MCF 10A (cell line): ENCODE data around the gene PRELID3B. TPM values are rescaled to one million over a fixed set of nuclear protein-coding genes. Genes with fewer than 3 reads are reported as not detected.
A peak's percentile ranks its signal among the peaks of the same experiment; 100 is the strongest.

Experiments
- BruUV-seq: library from RNA; stranded (reverse); fragments of 400-500 nt; replicated peaks from 2 replicates; lab custom pipeline; 2021; lab: Mats Ljungman, UMichigan
- CTCF ChIA-PET: fragments of 300-600 bp; sonication (Branson Sonifier 250); formaldehyde crosslinking; extraction: SDS; loops from one replicate; lab custom pipeline; 2021; ENCODE audit warnings: antibody characterized with exemption, inconsistent platforms; lab: Yijun Ruan, JAX
- POLR2A ChIA-PET: fragments of 300-600, 350-650 bp; sonication (Branson Sonifier 250); formaldehyde crosslinking; extraction: SDS; loops from one replicate; lab custom pipeline; 2020; ENCODE audit warnings: antibody characterized with exemption, inconsistent platforms; lab: Yijun Ruan, JAX
- DNase-seq: peaks from one replicate; pipeline ENCODE4 v3.0.0-alpha.2; 2018; ENCODE audit not compliant: unreplicated experiment
- H3K27ac Mint-ChIP-seq: one replicate; pipeline ENCODE4 v1.8.0; 2022; ENCODE audit warnings: mild to moderate bottlenecking, low read depth, mixed read lengths; ENCODE audit not compliant: unreplicated experiment
- H3K27me3 Mint-ChIP-seq: one replicate; pipeline ENCODE4 v1.8.0; 2022; ENCODE audit warnings: mixed read lengths; ENCODE audit not compliant: insufficient read depth, unreplicated experiment
- H3K36me3 Mint-ChIP-seq: one replicate; pipeline ENCODE4 v1.8.0; 2022; ENCODE audit warnings: mild to moderate bottlenecking, moderate library complexity, mixed read lengths; ENCODE audit not compliant: insufficient read depth, unreplicated experiment
- H3K4me1 Mint-ChIP-seq: one replicate; pipeline ENCODE4 v1.8.0; 2022; ENCODE audit warnings: mixed read lengths; ENCODE audit not compliant: insufficient read depth, unreplicated experiment
- H3K4me3 Mint-ChIP-seq: one replicate; pipeline ENCODE4 v1.8.0; 2022; ENCODE audit warnings: mild to moderate bottlenecking, moderate library complexity, mixed read lengths; ENCODE audit not compliant: unreplicated experiment
- H3K9me3 Mint-ChIP-seq: one replicate; pipeline ENCODE4 v1.8.0; 2022; ENCODE audit warnings: mixed read lengths; ENCODE audit not compliant: unreplicated experiment
- CTCF ChIP-seq: fragments of 200-600 bp; IDR thresholded peaks from one replicate; pipeline ENCODE4 v1.8.0; 2022; ENCODE audit warnings: antibody characterized with exemption, mild to moderate bottlenecking; ENCODE audit not compliant: unreplicated experiment
- intact Hi-C: fragments of 100-400 bp; cut with micrococcal nuclease; formaldehyde crosslinking; loops from 2 replicates; pipeline ENCODE4 v1.14.1; 2022
- total RNA-seq: library from RNA; stranded (reverse); gene quantifications from 2 replicates; pipeline ENCODE4 v1.2.3, GENCODE V29; 2022

PRELID3B gene
- total RNA-seq, 1 experiment from 2014 or later, result 197 TPM

GRCh38 chr20:59006864-59007664 lies 35.5 kb downstream of the PRELID3B start, which contains the start of gene CTSZ:
Gene CTSZ (minus strand): TSS chr20:59007254. CDS start chr20:59007128, 126 bp downstream.
- ChIA-PET POLR2A (interaction anchor here (0.7 to 1.0 kb wide), 2 partner anchors 25 to 26 kb away, joined by 3 to 4 read pairs; partner anchors contain the start of gene ATP5F1E), CTCF (no interaction called here)
- no TSS peak for BruUV-seq
- H3K9me3 Mint-ChIP-seq, result no peaks in the 10 kb centered on the region
- H3K36me3 Mint-ChIP-seq, result peaks cover 21% of the 10 kb centered on the region
- H3K27me3 Mint-ChIP-seq, result no peaks in the 10 kb centered on the region
- peak within 1 kb of the TSS; percentile 77 for H3K4me3 Mint-ChIP-seq
- H3K4me1 Mint-ChIP-seq, result peaks cover 47% of the 10 kb centered on the region
- peak within 1 kb of the TSS; percentile 86 for H3K27ac Mint-ChIP-seq
- no peak for TF ChIP-seq CTCF
- intact Hi-C loops, result no loop called here
- DNase-seq, result peak; percentile 39

- intact Hi-C loops, result no loop called here
- POLR2A ChIA-PET, result interaction anchor here (0.7 to 1.5 kb wide), 5 partner anchors 26 to 1449 kb away, joined by 3 to 4 read pairs (median 3); partner anchors contain the start of gene ATP5F1E
- no peaks in the 10 kb centered on the region for H3K9me3 Mint-ChIP-seq
- H3K27me3 Mint-ChIP-seq, result no peaks in the 10 kb centered on the region
- peaks cover 28% of the 10 kb centered on the region for H3K36me3 Mint-ChIP-seq
- CTCF ChIA-PET, result interaction anchor here (0.6 to 0.8 kb wide), 3 partner anchors 13 to 136 kb away, joined by 3 to 5 read pairs (median 4); no protein-coding TSS in a partner anchor
- BruUV-seq, result TSS peak; percentile 56
- TF ChIP-seq CTCF, result no peak
- H3K27ac Mint-ChIP-seq, result peak overlapping the region; percentile 86
- H3K4me1 Mint-ChIP-seq, result peaks cover 44% of the 10 kb centered on the region
- peak overlapping the region; percentile 77 for H3K4me3 Mint-ChIP-seq
- peak; percentile 32 for DNase-seq
These were observed 36.3 kb downstream of the PRELID3B start for GRCh38 chr20:59006167-59006863.

GRCh38 chr20:59005523-59006166 lies 36.9 kb downstream of the PRELID3B start:
- TF ChIP-seq CTCF, result no peak
- Mint-ChIP-seq H3K4me1 (peaks cover 37% of the 10 kb centered on the region), H3K36me3 (peaks cover 33% of the 10 kb centered on the region), H3K9me3 (no peaks in the 10 kb centered on the region), H3K4me3 (peak overlapping the region; percentile 77), H3K27ac (peak overlapping the region; percentile 86), H3K27me3 (no peaks in the 10 kb centered on the region)
- BruUV-seq, result no TSS peak
- intact Hi-C loops, result no loop called here
- ChIA-PET POLR2A (interaction anchor here (0.7 to 1.5 kb wide), 4 partner anchors 27 to 1449 kb away, joined by 3 to 4 read pairs (median 3); partner anchors contain the start of gene ATP5F1E), CTCF (interaction anchor here (0.6 to 0.8 kb wide), 3 partner anchors 12 to 136 kb away, joined by 3 to 5 read pairs (median 4); no protein-coding TSS in a partner anchor)
- DNase-seq, result no peak
